Activated naive CD4-positive, alpha-beta T cell treated with anti-CD3 and anti-CD28 coated beads, Interleukin-2, amount 50 U/mL, for 24 hours (primary cell): Measurements from ENCODE around the gene TNS4.

ENCODE experiments used
- H3K27ac Mint-ChIP-seq: one replicate; pipeline ENCODE4 v1.8.0; 2021; ENCODE audit warnings: mild to moderate bottlenecking, mixed read lengths
- H3K27me3 Mint-ChIP-seq: one replicate; pipeline ENCODE4 v1.8.0; 2021; ENCODE audit warnings: mixed read lengths
- H3K36me3 Mint-ChIP-seq: one replicate; pipeline ENCODE4 v1.8.0; 2021; ENCODE audit warnings: mixed read lengths
- H3K4me1 Mint-ChIP-seq: one replicate; pipeline ENCODE4 v1.8.0; 2021; ENCODE audit warnings: mixed read lengths
- H3K4me3 Mint-ChIP-seq: one replicate; pipeline ENCODE4 v1.8.0; 2021; ENCODE audit warnings: mild to moderate bottlenecking, mixed read lengths
- H3K9me3 Mint-ChIP-seq: one replicate; pipeline ENCODE4 v1.8.0; 2021; ENCODE audit warnings: mixed read lengths

The TNS4 gene

DNA sequence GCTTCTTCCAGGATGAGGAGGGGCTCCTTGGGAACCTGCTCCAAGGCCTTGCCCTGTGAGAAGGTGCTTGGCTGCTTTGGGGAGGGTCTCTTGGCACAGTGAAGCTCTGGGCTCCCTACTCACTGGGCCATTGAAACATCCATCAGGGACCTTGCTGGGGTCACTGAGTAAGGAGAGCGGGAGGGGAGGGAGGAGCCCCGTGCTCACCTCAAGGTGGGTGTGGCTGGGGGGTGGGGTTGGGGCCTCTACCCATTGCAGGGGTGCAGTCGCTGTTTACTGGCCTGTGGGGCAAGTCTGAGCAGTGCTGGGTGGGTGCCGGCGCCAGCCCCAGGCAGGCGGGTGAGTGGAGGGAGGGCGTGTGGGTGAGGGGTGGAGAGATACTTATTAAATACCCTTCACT lies 9.9 kb downstream of the TNS4 start:
- H3K27me3 Mint-ChIP-seq: no peaks in the 10 kb centered on the region
- H3K27ac Mint-ChIP-seq: peak overlapping the region; percentile 59
- no peaks in the 10 kb centered on the region for H3K9me3 Mint-ChIP-seq
- H3K36me3 Mint-ChIP-seq: no peaks in the 10 kb centered on the region
- H3K4me1 Mint-ChIP-seq: peaks cover 46% of the 10 kb centered on the region
- H3K4me3 Mint-ChIP-seq: no peak overlapping the region

DNA sequence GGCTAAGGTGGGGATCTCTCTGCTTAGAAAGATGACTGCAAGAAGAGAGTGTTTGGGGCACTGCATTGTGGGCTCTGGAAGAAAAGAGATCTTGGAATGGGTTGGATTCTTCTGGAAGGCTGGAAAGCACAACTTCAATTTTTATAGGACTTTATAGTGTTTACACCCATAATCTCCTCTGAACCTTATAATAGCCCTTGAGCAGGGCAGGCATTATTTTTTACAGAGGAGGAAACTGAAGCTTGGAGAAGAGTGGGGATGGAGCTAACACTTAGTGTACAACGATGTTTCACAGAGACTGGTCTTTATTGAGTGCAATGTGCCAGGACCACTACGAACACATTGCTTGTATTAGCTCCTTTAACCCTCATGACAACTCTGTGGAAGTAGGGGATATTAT lies 10.4 kb downstream of the TNS4 start:
- no peaks in the 10 kb centered on the region for H3K9me3 Mint-ChIP-seq
- no peaks in the 10 kb centered on the region for H3K27me3 Mint-ChIP-seq
- peak overlapping the region; percentile 15 for H3K4me3 Mint-ChIP-seq
- H3K36me3 Mint-ChIP-seq: no peaks in the 10 kb centered on the region
- peaks cover 51% of the 10 kb centered on the region for H3K4me1 Mint-ChIP-seq
- H3K27ac Mint-ChIP-seq: peak overlapping the region; percentile 59

DNA sequence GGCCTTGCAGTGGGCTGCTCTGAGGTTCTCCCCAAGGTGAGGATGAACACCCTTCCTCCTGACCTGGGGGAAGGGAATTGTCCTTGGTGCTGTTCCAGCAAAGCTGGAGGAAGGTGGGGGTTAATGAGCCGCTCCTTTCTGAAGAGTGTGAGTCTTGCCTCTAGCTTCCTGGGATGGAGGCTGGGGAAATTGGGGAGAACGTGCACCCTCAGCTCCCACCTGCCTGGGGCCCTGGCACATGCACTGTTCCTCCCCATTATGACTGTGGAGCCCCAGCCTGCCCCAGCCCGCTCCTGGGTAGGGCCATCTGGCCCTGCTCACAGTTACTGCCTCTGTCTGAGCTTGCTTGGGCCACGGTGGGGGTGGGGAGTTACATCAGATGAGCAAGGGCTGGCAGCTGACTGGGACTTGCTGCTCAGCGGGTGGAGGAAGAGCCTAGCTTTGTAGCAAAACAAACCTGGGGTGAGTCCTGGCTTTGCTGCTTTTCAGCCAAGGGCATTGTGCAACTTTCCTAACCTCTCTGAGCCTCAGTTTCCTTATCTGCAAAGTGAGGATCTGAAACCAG lies 11.1 kb downstream of the TNS4 start:
- Mint-ChIP-seq H3K27ac (peak overlapping the region; percentile 55), H3K9me3 (no peaks in the 10 kb centered on the region), H3K4me1 (peaks cover 56% of the 10 kb centered on the region)

DNA sequence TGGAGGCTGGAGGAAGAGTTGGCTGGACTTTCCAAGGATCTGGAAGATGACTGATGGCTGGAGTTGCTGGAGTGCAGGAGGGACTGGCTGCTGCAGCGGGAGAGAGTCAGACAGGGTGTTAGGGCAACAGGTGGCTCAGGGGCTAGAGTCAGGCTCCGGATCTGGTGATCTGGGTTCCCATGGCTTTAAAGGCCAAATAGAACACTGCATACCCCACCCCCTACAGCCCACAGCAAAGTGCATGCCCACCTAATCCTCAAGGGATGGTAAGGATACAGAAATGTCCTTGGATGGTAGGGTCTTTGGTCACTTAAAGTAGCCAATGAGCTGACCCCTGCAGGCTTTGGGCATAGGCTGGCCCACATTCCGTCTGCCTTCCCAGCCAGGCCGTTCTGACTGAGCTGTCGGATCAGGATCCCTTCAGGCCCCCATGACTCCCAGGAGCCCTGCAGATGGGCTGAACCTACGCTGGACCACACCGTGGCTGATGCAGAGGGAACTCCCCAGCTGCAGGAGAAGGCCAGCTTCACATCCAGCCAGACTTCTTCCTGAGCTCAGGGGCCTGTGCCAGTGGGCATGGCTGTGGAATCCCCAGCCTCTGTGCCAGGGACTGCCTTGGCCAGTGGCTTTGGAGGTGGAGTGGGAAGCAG lies 13.9 kb downstream of the TNS4 start:
- Mint-ChIP-seq H3K4me1 (peaks cover 79% of the 10 kb centered on the region), H3K36me3 (no peaks in the 10 kb centered on the region), H3K4me3 (no peak overlapping the region), H3K27ac (peak overlapping the region; percentile 15), H3K27me3 (no peaks in the 10 kb centered on the region), H3K9me3 (no peaks in the 10 kb centered on the region)

More for the DNA sequence above, 11.1 kb downstream of the TNS4 start:
- Mint-ChIP-seq H3K27me3 (no peaks in the 10 kb centered on the region), H3K36me3 (no peaks in the 10 kb centered on the region), H3K4me3 (peak overlapping the region; percentile 26)

DNA sequence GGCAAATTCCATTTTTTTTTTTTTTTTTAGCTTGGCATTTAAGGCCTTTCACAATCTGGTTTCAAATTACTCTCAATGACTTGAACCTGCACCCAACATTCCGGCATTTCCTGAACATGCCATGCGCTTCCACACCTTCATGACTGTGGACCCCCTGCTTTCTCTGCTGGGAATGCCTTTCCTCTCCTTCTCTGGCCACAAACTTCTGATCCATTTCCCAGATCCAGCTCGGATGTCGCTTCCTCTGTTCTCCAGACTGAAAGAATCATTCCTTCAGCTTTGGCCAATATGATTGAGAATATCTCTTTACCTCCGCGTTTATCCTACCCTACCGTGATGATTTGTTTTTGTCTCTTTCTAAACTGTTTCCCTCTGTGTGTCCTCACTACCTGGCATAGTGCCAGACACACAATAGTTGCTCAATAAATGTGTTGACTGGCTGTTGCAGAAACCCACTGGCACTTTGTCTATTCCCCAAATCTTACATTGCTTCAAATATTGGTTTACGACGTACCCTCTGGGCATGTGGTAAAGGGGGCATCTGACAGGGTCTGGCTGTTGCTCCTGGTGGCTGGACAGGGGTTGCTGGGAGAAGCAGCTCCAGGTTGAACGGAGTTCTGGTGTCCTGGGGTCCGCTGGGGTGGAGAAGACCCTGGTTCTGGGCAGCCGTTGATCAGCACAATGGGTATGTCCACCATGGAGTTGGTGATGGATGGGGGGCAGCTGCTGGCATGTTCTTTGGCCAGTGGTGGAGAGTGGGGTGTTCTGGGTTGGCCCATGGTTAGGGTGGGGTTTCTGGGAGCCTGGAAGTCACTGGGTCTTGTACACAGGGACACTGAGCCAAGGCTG lies 14.7 kb downstream of the TNS4 start:
- Mint-ChIP-seq H3K36me3 (no peaks in the 10 kb centered on the region), H3K4me3 (peak overlapping the region; percentile 19), H3K9me3 (no peaks in the 10 kb centered on the region), H3K4me1 (peaks cover 84% of the 10 kb centered on the region), H3K27me3 (no peaks in the 10 kb centered on the region), H3K27ac (peak overlapping the region; percentile 20)

DNA sequence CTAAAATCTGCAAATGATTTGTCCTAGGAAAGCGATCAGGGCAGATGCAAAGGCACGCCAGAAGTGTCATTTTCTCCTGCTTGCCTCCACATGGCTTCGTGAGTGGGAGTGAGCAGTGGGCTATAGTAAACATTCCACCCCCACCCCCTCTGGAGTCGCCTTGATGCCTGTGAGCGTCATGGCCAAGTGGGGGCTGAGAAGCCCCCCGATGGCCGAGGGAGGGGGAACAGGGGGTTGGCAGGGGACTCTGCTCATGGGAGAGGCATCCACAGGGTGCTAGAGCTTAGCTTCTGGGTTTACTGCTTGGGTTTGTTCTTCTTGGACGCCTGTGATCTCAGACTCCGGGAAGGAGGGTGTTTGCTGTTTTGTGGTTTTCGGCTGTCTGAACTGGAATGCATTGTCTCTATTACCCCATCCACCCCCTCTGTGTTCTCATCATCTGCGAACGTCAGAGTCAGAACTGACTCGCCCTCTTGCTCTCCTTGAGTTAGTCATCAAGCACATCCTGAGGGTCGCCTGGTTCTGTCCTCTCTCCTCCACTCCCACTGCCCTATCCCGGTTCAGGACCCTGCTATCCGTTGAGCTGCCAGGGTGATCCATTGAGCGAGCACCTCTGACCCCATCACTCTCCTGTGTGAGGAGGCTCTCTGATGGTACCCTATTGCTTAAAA lies 15.4 kb downstream of the TNS4 start:
- Mint-ChIP-seq H3K4me1 (peaks cover 84% of the 10 kb centered on the region), H3K27ac (peak overlapping the region; percentile 25), H3K4me3 (no peak overlapping the region), H3K36me3 (no peaks in the 10 kb centered on the region), H3K27me3 (no peaks in the 10 kb centered on the region), H3K9me3 (no peaks in the 10 kb centered on the region)

DNA sequence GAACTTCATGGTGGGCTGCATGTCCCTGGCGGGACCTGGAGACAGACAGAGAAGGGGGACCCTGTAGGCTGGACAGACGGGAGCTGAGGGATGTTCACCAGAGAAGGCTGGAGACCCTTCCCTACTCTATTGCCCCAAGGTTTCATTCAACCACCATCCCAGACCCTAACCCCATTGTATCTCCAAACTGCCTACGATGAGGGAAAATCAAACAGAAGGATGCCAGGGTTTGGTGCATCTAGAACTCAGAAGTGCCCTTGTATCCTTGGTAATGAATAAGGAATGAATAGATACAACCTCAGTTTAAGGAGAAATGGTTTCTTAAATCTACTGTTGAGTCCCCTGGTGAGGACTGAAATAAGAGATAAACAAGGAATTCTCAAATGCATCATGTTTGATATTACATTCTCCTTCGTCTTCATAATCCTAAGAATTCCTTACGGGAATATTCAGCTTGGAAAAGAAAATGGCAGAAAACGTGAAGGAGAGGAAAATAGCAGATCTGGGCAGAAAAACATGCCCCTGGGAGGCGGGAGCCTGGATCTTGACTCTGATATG lies 16.4 kb downstream of the TNS4 start:
- no peak overlapping the region for H3K27ac Mint-ChIP-seq
- peaks cover 84% of the 10 kb centered on the region for H3K4me1 Mint-ChIP-seq
- H3K9me3 Mint-ChIP-seq: no peaks in the 10 kb centered on the region
- no peak overlapping the region for H3K4me3 Mint-ChIP-seq
- H3K27me3 Mint-ChIP-seq: no peaks in the 10 kb centered on the region
- H3K36me3 Mint-ChIP-seq: no peaks in the 10 kb centered on the region

DNA sequence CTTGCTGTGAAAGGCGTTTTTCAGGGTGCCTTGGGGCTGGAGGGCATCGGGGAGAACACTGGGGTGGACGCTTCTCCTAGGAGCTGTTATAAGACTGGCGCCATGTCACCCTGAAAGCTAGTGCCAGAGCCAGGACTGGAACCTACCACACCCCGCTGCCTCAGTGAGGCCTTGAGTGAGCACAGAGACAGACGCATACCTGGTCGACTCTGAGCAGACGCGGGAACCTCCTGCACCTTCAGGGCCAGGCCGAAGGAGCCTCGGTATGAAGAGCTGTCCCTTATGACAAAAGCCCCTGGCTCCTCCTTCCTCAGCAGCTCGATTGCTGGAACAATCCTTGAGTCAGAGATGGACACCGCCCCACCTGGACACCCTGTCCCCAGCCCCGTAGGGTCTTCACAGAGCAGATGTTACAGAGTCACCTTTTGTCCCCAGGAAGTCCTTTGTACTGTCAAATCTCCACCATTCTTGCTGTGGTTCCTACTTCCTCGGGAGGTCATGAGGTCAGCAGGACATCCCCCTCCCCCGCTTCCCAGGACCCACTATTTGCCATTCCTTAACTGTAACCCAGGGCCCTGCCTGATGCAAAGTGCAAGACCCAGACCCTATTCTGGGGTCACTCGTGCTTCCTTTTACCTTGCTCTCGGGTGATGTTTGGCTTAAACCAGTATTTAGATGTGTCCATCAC lies 17.0 kb downstream of the TNS4 start:
- no peaks in the 10 kb centered on the region for H3K27me3 Mint-ChIP-seq
- H3K27ac Mint-ChIP-seq: peak overlapping the region; percentile 80
- H3K9me3 Mint-ChIP-seq: no peaks in the 10 kb centered on the region
- no peak overlapping the region for H3K4me3 Mint-ChIP-seq
- peaks cover 84% of the 10 kb centered on the region for H3K4me1 Mint-ChIP-seq
- no peaks in the 10 kb centered on the region for H3K36me3 Mint-ChIP-seq

DNA sequence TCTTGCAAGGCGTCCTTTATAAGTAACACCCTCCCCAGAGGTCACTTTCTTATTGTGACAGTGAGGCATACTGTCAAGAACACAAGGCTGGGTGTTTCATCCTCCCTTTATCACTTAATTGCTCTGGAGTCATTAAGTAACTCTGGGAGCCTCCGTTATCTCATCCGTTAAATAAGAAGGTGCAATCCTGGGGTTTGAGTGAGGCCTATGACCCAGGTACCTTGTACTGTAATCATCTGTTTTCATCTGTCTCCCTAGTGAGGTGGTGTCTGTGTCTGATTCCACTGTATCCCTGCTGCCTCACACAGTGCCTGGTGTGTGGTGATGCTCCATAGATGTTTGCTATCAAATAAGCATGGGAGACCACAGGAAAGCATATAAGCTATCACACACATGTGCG lies 17.7 kb downstream of the TNS4 start:
- H3K27me3 Mint-ChIP-seq: no peaks in the 10 kb centered on the region

DNA sequence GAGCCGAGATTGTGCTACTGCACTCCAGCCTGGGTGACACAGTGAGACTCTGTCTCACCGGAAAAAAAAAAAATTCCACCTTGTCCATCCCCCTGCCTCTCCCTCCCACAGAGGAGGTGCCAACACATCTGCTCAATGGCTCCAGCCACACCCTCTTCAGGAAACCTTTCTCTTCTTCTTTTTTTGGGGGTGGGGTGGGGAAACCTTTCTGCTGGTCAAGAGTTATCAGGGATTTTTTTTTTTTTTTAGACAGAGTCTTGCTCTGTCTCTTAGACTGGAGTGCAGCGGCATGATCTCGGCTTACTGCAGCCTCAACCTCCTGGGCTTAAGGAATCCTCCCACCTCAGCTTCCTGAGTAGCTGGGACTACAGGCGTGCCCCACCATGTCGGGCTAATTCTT lies 18.7 kb downstream of the TNS4 start:
- Mint-ChIP-seq H3K27me3 (no peaks in the 10 kb centered on the region), H3K27ac (peak overlapping the region; percentile 84), H3K4me1 (peaks cover 79% of the 10 kb centered on the region), H3K4me3 (no peak overlapping the region), H3K36me3 (no peaks in the 10 kb centered on the region), H3K9me3 (no peaks in the 10 kb centered on the region)

More for the DNA sequence above, 17.7 kb downstream of the TNS4 start:
- H3K9me3 Mint-ChIP-seq: no peaks in the 10 kb centered on the region
- H3K4me1 Mint-ChIP-seq: peaks cover 82% of the 10 kb centered on the region
- peak overlapping the region; percentile 66 for H3K27ac Mint-ChIP-seq
- no peak overlapping the region for H3K4me3 Mint-ChIP-seq
- no peaks in the 10 kb centered on the region for H3K36me3 Mint-ChIP-seq

DNA sequence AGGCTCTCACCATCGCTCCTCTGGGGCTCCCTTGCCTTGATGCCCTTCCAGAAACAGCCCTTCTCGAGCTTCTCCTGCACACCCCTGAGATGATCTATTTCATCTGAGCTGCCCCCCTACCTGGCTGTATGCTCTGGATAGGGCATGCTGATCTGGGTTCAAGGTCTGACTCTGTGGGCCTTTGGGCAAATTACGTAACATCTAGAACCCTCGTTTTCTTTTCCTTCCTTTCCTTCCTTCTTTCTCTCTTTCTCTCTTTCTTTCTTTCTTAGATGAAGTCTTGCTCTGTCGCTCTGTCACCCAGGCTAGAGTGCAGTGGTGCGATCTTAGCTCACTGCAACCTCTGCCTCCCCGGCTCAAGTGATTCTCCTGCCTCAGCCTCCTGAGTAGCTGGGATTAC lies 20.3 kb downstream of the TNS4 start:
- H3K4me3 Mint-ChIP-seq: peak overlapping the region; percentile 74
- peak overlapping the region; percentile 96 for H3K27ac Mint-ChIP-seq
- H3K9me3 Mint-ChIP-seq: no peaks in the 10 kb centered on the region
- H3K27me3 Mint-ChIP-seq: no peaks in the 10 kb centered on the region
- no peaks in the 10 kb centered on the region for H3K36me3 Mint-ChIP-seq
- peaks cover 75% of the 10 kb centered on the region for H3K4me1 Mint-ChIP-seq

DNA sequence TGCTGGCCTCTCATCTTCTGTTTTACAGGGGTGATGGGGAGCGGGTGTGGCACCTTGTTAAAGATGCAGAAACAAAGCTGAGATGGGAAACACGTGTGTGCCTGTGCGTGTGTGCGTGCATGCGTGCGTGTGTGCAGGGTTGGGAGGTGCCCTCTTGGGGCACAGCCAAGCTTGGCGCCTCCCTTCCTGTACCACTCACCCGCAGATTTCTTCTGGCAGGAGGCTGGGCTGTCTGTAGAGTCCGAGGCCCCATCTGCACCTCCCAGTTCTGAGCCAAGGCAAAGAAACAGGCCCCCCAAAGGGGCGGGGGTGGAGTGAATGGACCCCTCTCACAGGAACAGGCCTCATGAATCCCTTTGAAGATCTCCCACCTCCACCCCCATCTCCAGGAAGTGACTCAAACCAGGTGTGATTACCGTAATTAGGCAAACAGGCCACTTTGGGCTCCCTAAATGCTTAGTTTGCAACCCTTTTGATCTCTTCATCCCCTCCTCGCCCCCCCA lies 20.9 kb downstream of the TNS4 start:
- Mint-ChIP-seq H3K27me3 (no peaks in the 10 kb centered on the region), H3K27ac (peak overlapping the region; percentile 96), H3K4me3 (peak overlapping the region; percentile 74), H3K9me3 (no peaks in the 10 kb centered on the region), H3K4me1 (peaks cover 71% of the 10 kb centered on the region), H3K36me3 (no peaks in the 10 kb centered on the region)

DNA sequence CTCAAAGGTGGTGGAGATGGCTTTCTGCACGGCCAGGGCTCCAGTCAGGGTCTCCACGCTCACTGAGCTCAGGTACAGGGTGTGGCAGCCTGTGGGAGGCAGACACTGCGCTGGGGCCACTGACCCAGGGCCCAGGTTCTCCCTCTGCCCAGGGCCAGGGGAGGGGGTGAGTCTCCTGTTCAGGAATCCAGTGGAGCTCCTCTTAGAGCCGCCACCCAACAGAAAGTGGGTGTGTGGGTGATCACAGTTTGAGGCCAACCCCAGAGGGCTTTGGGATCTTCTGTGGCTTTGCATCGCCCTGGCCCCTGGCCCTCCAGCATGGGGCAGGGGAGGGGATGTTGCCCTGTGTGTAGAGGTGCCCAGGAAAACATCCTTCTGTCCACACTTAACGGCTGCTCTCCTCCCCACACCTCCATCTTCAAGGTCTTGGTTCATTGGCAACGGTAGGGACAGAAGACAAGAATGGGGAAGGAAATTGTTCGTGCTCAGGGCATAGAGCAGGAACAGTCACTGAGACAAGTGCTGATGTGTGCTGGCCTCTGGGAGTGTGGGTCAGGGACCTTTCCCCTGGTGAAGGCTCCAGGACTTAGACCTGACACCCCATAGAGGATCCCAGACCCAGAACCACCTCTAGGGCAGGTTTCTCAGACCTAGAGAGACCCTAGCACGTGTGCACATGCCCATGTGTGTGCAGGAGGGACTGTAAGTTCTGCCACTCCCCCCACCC lies 21.5 kb downstream of the TNS4 start:
- Mint-ChIP-seq H3K27me3 (no peaks in the 10 kb centered on the region), H3K9me3 (no peaks in the 10 kb centered on the region), H3K36me3 (no peaks in the 10 kb centered on the region), H3K4me3 (peak overlapping the region; percentile 74), H3K27ac (peak overlapping the region; percentile 96), H3K4me1 (peaks cover 64% of the 10 kb centered on the region)

DNA sequence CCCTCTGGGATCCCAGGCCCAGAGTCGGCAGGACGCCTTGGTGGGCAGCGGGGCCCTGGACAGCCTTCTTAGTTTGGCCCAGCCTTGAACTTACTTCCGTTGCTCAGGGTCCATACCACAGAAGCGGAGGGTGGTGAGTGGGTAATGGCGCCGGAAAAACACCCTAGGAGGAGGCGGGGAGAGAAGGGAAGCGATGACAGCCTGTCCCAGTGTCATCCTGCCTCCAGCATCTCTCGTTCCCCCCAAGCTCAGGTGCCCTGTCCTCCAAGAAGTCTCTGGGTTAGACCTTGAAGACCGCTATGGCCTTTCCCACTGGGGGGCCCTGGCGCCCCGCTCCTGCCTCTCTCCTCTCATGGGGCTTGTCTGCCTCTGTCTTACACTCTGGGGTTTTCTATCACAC lies 22.9 kb downstream of the TNS4 start:
- Mint-ChIP-seq H3K27ac (no peak overlapping the region), H3K4me3 (no peak overlapping the region), H3K4me1 (peaks cover 52% of the 10 kb centered on the region), H3K27me3 (no peaks in the 10 kb centered on the region), H3K9me3 (no peaks in the 10 kb centered on the region), H3K36me3 (no peaks in the 10 kb centered on the region)
